Left lung (tissue), 10 donors: Measurements from ENCODE around the gene TEP1. TPM values are rescaled to one million over a fixed set of nuclear protein-coding genes. Genes with fewer than 3 reads are reported as not detected.
"Not testable (repeated sequence)": the region's sequence is repeated elsewhere in the genome, so short reads cannot be mapped to it uniquely, and the experiment has no call there.

Experiments used
- ATAC-seq: fragments of 200-7000 bp; cut with Tn5 transposase; one replicate; pipeline ENCODE4 v1.9.1; 2020; ENCODE audit warnings: moderate library complexity
- DNase-seq, 4 donors: peaks; one replicate each; pipeline ENCODE4 v3.0.0-alpha.2; 2013 to 2020
- H3K27ac ChIP-seq, 2 donors: fragments of 200-600 bp; sonication (generic) in 1 of 2; one replicate each; pipeline versions ENCODE4 v1.5.0 to v1.8.0; 2020 to 2021
- H3K27me3 ChIP-seq, 2 donors: fragments of 200-600 bp; sonication (generic) in 1 of 2; one replicate each; pipeline versions ENCODE4 v1.5.0 to v1.8.0; 2020 to 2021
- H3K36me3 ChIP-seq, 2 donors: fragments of 200-600 bp; sonication (generic) in 1 of 2; one replicate each; pipeline versions ENCODE4 v1.5.0 to v1.8.0; 2020 to 2021
- H3K4me1 ChIP-seq, 2 donors: fragments of 200-600 bp; one replicate each; pipeline ENCODE4 v1.8.0; 2021
- H3K4me3 ChIP-seq, 2 donors: fragments of 200-600 bp; sonication (generic) in 1 of 2; one replicate each; pipeline versions ENCODE4 v1.5.0 to v1.8.0; 2020 to 2021; ENCODE audit warnings: mild to moderate bottlenecking in 1 of 2
- H3K9me3 ChIP-seq, 2 donors: fragments of 200-600 bp; sonication (generic) in 1 of 2; one replicate each; pipeline versions ENCODE4 v1.5.0 to v1.8.0; 2020 to 2021
- CTCF ChIP-seq, 2 donors: fragments of 200-600 bp; sonication (generic) in 1 of 2; IDR thresholded peaks; one replicate each; pipeline versions ENCODE4 v1.5.0 to v1.8.0; 2021; ENCODE audit warnings: antibody characterized with exemption in 2 of 2
- intact Hi-C, 2 donors: fragments of 100-400 bp; cut with DNase I; formaldehyde crosslinking; loops; one replicate each; pipeline versions ENCODE4 v1.11.2 to v1.14.2; 2022
- polyA plus RNA-seq, 6 donors: library from polyadenylated mRNA; unstranded; fragments of 120-200 nt; gene quantifications; one replicate each; pipeline ENCODE4 v1.2.1, GENCODE V29; 2013; ENCODE audit not compliant: insufficient read length in 6 of 6
- total RNA-seq, 2 donors: library from RNA; stranded (reverse); fragmentation: NEBNext Ultra II Directional; extraction: Animal tissue kit (Norgen Biotek cat#: 25700); gene quantifications; one replicate each; pipeline ENCODE4 v1.2.1, GENCODE V29; 2021
- donor health status: DM: no; HTN: yes; CAD: no.
- donor health status: DM: no; HTN: no; CAD: no.

The TEP1 gene
- total and polyA plus RNA-seq, 8 donors: 19.0 to 57.0 (median 21.9) TPM

- H3K36me3 ChIP-seq: peaks cover 0 to 50% of the 10 kb centered on the region in 2 donors
- no peak for TF ChIP-seq CTCF (IDR thresholded peaks at IDR 0.05)
- intact Hi-C loops: no loop called here
Measured at GRCh38 chr14:20345366-20345765, 67.9 kb downstream of the TEP1 start.

GRCh38 chr14:20343862-20344220, 69.5 kb downstream of the TEP1 start:
- no peak for TF ChIP-seq CTCF (IDR thresholded peaks at IDR 0.05)
- ATAC-seq (no peak), DNase-seq (peak in 1 of 4 donors; percentile 34)
- Histone ChIP-seq H3K4me3 (peak overlapping the region; percentile 48 to 78), H3K9me3 (no peaks in the 10 kb centered on the region), H3K36me3 (peaks cover 0 to 35% of the 10 kb centered on the region in 2 donors), H3K4me1 (peaks cover 0 to 10% of the 10 kb centered on the region in 2 donors), H3K27me3 (no peaks in the 10 kb centered on the region), H3K27ac (peak overlapping the region; percentile 86 to 93)
- intact Hi-C loops: no loop called here

More at GRCh38 chr14:20345366-20345765, 67.9 kb downstream of the TEP1 start:
- Histone ChIP-seq H3K27ac (no peak overlapping the region), H3K27me3 (no peaks in the 10 kb centered on the region), H3K9me3 (no peaks in the 10 kb centered on the region), H3K4me3 (no peak overlapping the region), H3K4me1 (peaks cover 0 to 10% of the 10 kb centered on the region in 2 donors)
- ATAC-seq: no peak
- no peak for DNase-seq

GRCh38 chr14:20343092-20343861, 70.0 kb downstream of the TEP1 start, which contains the start of gene PARP2:
Gene PARP2, plus strand, starts transcription at chr14:20343635. Its CDS starts 7 bp downstream, at chr14:20343642.
- H3K4me3 ChIP-seq: peak within 1 kb of the TSS; percentile 48 to 78
- TF ChIP-seq CTCF (IDR thresholded peaks at IDR 0.05): no peak
- peaks cover 0 to 10% of the 10 kb centered on the region in 2 donors for H3K4me1 ChIP-seq
- no peaks in the 10 kb centered on the region for H3K9me3 ChIP-seq
- intact Hi-C loops: no loop called here
- DNase-seq: peak; percentile 97 to 100 (median 98)
- H3K27ac ChIP-seq: peak within 1 kb of the TSS; percentile 86 to 93
- peak; percentile 95 for ATAC-seq
- H3K27me3 ChIP-seq: no peaks in the 10 kb centered on the region
- H3K36me3 ChIP-seq: peaks cover 0 to 29% of the 10 kb centered on the region in 2 donors

- Histone ChIP-seq H3K4me3 (peak overlapping the region; percentile 48 to 78), H3K27me3 (no peaks in the 10 kb centered on the region), H3K4me1 (peaks cover 0 to 10% of the 10 kb centered on the region in 2 donors), H3K9me3 (no peaks in the 10 kb centered on the region), H3K36me3 (peaks cover 0 to 15% of the 10 kb centered on the region in 2 donors), H3K27ac (peak overlapping the region; percentile 86 to 93)
- no peak for ATAC-seq
- TF ChIP-seq CTCF (IDR thresholded peaks at IDR 0.05): no peak
- intact Hi-C loops: no loop called here
- DNase-seq: no peak
Measured at GRCh38 chr14:20341646-20342045, 71.7 kb downstream of the TEP1 start.

GRCh38 chr14:20341032-20341431, 72.3 kb downstream of the TEP1 start:
- ATAC-seq, intact Hi-C loops, H3K27ac ChIP-seq: not testable (repeated sequence)

More at GRCh38 chr14:20341032-20341431, 72.3 kb downstream of the TEP1 start:
- not testable (repeated sequence) for H3K4me3 ChIP-seq, DNase-seq, H3K9me3 ChIP-seq, H3K27me3 ChIP-seq
- Histone ChIP-seq H3K36me3 (peaks cover 0 to 11% of the 10 kb centered on the region in 2 donors), H3K4me1 (peaks cover 0 to 10% of the 10 kb centered on the region in 2 donors)
